ENCODE results near the gene PHOX2B.

DNA sequence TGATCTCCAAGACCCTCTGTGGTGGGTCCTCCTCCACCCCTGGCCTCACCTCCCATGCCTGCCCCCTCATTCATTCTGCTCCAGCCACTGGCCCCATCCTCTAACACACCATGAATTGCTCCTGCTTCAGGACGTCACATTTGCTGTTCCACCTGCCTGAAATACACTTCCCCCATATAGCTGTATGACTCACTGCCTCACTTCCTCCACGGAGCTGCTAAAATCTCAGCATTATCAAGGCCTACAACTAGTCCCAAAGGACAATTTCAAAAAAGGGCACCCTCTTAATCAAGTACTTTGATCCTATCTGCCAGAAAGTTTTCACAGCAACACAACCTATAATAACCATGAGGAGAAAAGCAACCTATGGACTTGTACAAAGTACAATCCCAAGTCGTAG, 43.6 kb upstream of the PHOX2B start:
- TF ChIP-seq, protein P1, sequence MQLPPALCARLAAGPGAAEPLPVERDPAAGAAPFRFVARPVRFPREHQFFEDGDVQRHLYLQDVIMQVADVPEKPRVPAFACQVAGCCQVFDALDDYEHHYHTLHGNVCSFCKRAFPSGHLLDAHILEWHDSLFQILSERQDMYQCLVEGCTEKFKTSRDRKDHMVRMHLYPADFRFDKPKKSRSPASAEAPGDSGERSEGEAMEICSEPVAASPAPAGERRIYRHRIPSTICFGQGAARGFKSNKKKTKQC (CRISPR knock-in tag; IDR thresholded peaks at IDR 0.05), result no peak
- no peak for TF ChIP-seq ELF4 (CRISPR knock-in tag; IDR thresholded peaks at IDR 0.05)
- TF ChIP-seq, protein P2, sequence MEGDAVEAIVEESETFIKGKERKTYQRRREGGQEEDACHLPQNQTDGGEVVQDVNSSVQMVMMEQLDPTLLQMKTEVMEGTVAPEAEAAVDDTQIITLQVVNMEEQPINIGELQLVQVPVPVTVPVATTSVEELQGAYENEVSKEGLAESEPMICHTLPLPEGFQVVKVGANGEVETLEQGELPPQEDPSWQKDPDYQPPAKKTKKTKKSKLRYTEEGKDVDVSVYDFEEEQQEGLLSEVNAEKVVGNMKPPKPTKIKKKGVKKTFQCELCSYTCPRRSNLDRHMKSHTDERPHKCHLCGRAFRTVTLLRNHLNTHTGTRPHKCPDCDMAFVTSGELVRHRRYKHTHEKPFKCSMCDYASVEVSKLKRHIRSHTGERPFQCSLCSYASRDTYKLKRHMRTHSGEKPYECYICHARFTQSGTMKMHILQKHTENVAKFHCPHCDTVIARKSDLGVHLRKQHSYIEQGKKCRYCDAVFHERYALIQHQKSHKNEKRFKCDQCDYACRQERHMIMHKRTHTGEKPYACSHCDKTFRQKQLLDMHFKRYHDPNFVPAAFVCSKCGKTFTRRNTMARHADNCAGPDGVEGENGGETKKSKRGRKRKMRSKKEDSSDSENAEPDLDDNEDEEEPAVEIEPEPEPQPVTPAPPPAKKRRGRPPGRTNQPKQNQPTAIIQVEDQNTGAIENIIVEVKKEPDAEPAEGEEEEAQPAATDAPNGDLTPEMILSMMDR (IDR thresholded peaks at IDR 0.05 in 2 of 3, conservative IDR thresholded peaks at IDR 0.05 in 1 of 3; ENCODE audit: insufficient read depth in 2 of 3, low read depth in 1 of 3, low read length in 3 of 3), result no peak
- TF ChIP-seq YY1 (IDR thresholded peaks at IDR 0.05; ENCODE audit: borderline replicate concordance in 1 of 3, control insufficient read depth in 1 of 3, extremely low read depth in 1 of 3, insufficient read depth in 3 of 3, insufficient read length in 1 of 3, insufficient replicate concordance in 2 of 3, low read depth in 1 of 3, low read length in 2 of 3), result no peak
- no peak for TF ChIP-seq HDAC8 (tag; IDR thresholded peaks at IDR 0.05)
- TF ChIP-seq, protein P3, sequence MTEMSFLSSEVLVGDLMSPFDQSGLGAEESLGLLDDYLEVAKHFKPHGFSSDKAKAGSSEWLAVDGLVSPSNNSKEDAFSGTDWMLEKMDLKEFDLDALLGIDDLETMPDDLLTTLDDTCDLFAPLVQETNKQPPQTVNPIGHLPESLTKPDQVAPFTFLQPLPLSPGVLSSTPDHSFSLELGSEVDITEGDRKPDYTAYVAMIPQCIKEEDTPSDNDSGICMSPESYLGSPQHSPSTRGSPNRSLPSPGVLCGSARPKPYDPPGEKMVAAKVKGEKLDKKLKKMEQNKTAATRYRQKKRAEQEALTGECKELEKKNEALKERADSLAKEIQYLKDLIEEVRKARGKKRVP (CRISPR knock-in tag; IDR thresholded peaks at IDR 0.05), result no peak
- no peak for TF ChIP-seq GTF2F1 (IDR thresholded peaks at IDR 0.05; ENCODE audit: low read depth, low read length)
- TF ChIP-seq PRPF4 (IDR thresholded peaks at IDR 0.05; ENCODE audit: insufficient read depth, low read depth, low read length, poor library complexity, severe bottlenecking), result no peak
- TF ChIP-seq FOXA1 (IDR thresholded peaks at IDR 0.05; ENCODE audit: borderline replicate concordance), result no peak
- no peak for TF ChIP-seq TAF9B (IDR thresholded peaks at IDR 0.05; ENCODE audit: partially characterized antibody)
- no peak for TF ChIP-seq EZH2 (IDR thresholded peaks at IDR 0.05; ENCODE audit: borderline replicate concordance, low read depth, low read length)
